ENCODE data around the gene KCNE1.

Gene KCNE1

DNA sequence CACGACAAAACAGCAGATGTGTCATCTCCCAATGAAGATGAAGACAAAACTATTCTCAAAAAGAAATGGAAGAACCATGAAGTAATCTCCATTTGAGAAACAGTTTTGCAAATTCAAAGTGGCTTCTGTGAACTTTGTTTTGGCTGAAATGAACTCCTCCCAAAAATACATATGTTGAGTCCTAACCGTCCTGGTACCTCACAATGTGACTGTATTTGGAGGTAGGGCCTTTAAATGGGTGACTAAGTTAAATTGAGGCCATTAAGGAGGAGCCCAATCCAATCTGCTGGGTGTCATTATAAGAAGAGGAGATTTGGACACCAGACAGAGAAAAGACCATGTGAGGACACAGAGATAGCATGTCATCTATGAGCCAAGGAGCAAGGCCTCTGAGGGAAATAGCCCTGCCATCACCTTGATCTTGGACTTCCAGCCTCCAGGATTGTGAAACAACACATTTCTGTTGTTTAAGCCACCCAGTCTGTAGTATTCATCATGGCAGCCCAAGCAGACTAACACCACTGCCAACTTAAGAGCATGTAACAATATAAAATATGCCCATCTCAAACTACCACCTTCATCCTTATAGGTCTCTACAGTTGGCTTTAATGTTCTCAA, 38.3 kb upstream of the KCNE1 start:
- ATAC-seq, result no peak
- TF ChIP-seq ZNF565 (CRISPR knock-in tag; conservative IDR thresholded peaks at IDR 0.05; ENCODE audit: low read depth) (no peak), OSR1 (CRISPR knock-in tag; IDR thresholded peaks at IDR 0.05) (no peak), ZFP3 (CRISPR knock-in tag; IDR thresholded peaks at IDR 0.05) (no peak), BACH2 (CRISPR knock-in tag; IDR thresholded peaks at IDR 0.05; ENCODE audit: borderline replicate concordance) (no peak), CSDC2 (CRISPR knock-in tag; IDR thresholded peaks at IDR 0.05) (no peak)

GRCh38 chr21:34548781-34549376, 36.9 kb upstream of the KCNE1 start:
- TF ChIP-seq ZC3H10 (CRISPR knock-in tag; IDR thresholded peaks at IDR 0.05) (no peak), ZNF8 (CRISPR knock-in tag; IDR thresholded peaks at IDR 0.05) (no peak), CSDC2 (CRISPR knock-in tag; IDR thresholded peaks at IDR 0.05) (no peak), ISL1 (CRISPR knock-in tag; IDR thresholded peaks at IDR 0.05) (no peak), PPARA (CRISPR knock-in tag; IDR thresholded peaks at IDR 0.05; ENCODE audit: borderline replicate concordance) (no peak), RARB (CRISPR knock-in tag; IDR thresholded peaks at IDR 0.05) (no peak), ZNF70 (CRISPR knock-in tag; IDR thresholded peaks at IDR 0.05) (no peak), OSR1 (CRISPR knock-in tag; IDR thresholded peaks at IDR 0.05) (no peak), GLIS3 (CRISPR knock-in tag; IDR thresholded peaks at IDR 0.05) (no peak), ZFP30 (CRISPR knock-in tag; IDR thresholded peaks at IDR 0.05) (no peak), ARNTL (CRISPR knock-in tag; IDR thresholded peaks at IDR 0.05; ENCODE audit: borderline replicate concordance, low read depth) (no peak), BACH2 (CRISPR knock-in tag; IDR thresholded peaks at IDR 0.05; ENCODE audit: borderline replicate concordance) (no peak)
- TF ChIP-seq, protein P1, sequence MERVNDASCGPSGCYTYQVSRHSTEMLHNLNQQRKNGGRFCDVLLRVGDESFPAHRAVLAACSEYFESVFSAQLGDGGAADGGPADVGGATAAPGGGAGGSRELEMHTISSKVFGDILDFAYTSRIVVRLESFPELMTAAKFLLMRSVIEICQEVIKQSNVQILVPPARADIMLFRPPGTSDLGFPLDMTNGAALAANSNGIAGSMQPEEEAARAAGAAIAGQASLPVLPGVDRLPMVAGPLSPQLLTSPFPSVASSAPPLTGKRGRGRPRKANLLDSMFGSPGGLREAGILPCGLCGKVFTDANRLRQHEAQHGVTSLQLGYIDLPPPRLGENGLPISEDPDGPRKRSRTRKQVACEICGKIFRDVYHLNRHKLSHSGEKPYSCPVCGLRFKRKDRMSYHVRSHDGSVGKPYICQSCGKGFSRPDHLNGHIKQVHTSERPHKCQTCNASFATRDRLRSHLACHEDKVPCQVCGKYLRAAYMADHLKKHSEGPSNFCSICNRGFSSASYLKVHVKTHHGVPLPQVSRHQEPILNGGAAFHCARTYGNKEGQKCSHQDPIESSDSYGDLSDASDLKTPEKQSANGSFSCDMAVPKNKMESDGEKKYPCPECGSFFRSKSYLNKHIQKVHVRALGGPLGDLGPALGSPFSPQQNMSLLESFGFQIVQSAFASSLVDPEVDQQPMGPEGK (CRISPR knock-in tag; IDR thresholded peaks at IDR 0.05; ENCODE audit: borderline replicate concordance), result no peak
- no peak for ATAC-seq

DNA sequence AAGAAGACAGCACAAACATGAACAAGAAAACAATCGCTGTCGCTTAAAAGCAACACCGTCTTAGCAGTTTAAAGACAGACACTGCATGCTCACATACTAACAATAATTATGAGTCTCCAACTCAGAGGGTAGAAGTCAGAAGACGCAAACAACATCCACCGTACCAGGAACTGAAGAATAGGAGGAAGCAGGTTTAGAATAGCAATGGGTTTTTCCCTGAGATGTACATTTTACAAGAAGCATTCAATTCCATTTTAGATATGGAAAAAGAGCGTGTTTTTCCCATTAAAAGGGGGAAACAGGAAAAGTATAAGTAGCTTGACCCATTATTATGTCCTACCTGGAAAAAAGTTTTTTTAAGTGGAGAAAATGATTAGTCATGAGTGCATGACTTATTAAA, 34.5 kb upstream of the KCNE1 start:
- ATAC-seq, result no peak
- TF ChIP-seq TCF4 (CRISPR knock-in tag; IDR thresholded peaks at IDR 0.05; ENCODE audit: borderline replicate concordance) (no peak), CSDC2 (CRISPR knock-in tag; IDR thresholded peaks at IDR 0.05) (no peak), POU6F1 (CRISPR knock-in tag; IDR thresholded peaks at IDR 0.05; ENCODE audit: borderline replicate concordance, low read depth) (no peak), GLIS3 (CRISPR knock-in tag; IDR thresholded peaks at IDR 0.05) (no peak), BACH2 (CRISPR knock-in tag; IDR thresholded peaks at IDR 0.05; ENCODE audit: borderline replicate concordance) (no peak), ZFP30 (CRISPR knock-in tag; IDR thresholded peaks at IDR 0.05) (no peak), ARNTL (CRISPR knock-in tag; IDR thresholded peaks at IDR 0.05; ENCODE audit: borderline replicate concordance, low read depth) (no peak), ZFP3 (CRISPR knock-in tag; IDR thresholded peaks at IDR 0.05) (no peak), ZNF565 (CRISPR knock-in tag; conservative IDR thresholded peaks at IDR 0.05; ENCODE audit: low read depth) (no peak), CREB5 (CRISPR knock-in tag; IDR thresholded peaks at IDR 0.05; ENCODE audit: low read depth) (no peak), ZC3H10 (CRISPR knock-in tag; IDR thresholded peaks at IDR 0.05) (no peak), ZNF70 (CRISPR knock-in tag; IDR thresholded peaks at IDR 0.05) (no peak), OSR1 (CRISPR knock-in tag; IDR thresholded peaks at IDR 0.05) (no peak), PPARA (CRISPR knock-in tag; IDR thresholded peaks at IDR 0.05; ENCODE audit: borderline replicate concordance) (no peak), ISL1 (CRISPR knock-in tag; IDR thresholded peaks at IDR 0.05) (no peak)
- TF ChIP-seq, protein P2, sequence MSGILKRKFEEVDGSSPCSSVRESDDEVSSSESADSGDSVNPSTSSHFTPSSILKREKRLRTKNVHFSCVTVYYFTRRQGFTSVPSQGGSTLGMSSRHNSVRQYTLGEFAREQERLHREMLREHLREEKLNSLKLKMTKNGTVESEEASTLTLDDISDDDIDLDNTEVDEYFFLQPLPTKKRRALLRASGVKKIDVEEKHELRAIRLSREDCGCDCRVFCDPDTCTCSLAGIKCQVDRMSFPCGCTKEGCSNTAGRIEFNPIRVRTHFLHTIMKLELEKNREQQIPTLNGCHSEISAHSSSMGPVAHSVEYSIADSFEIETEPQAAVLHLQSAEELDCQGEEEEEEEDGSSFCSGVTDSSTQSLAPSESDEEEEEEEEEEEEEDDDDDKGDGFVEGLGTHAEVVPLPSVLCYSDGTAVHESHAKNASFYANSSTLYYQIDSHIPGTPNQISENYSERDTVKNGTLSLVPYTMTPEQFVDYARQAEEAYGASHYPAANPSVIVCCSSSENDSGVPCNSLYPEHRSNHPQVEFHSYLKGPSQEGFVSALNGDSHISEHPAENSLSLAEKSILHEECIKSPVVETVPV (CRISPR knock-in tag; IDR thresholded peaks at IDR 0.05), result no peak

Measured in SK-N-SH treated with all-trans-retinoic acid at 6 μM for 48 hours (cell line).